HepG2 (cell line): Measurements from ENCODE around the gene AAMP. TPM values are rescaled to one million over a fixed set of nuclear protein-coding genes. Genes with fewer than 3 reads are reported as not detected.
A peak's percentile ranks its signal among the peaks of the same experiment; 100 is the strongest.

Source experiments
- CCAR2 ChIP-seq: fragments of 200-400 bp; formaldehyde crosslinking; optimal IDR thresholded peaks from 2 replicates; pipeline ENCODE3; 2018; ENCODE audit warnings: low read depth, mild to moderate bottlenecking, low read length, moderate library complexity
- CSRNP2 ChIP-seq: sonication (generic); formaldehyde crosslinking; conservative IDR thresholded peaks from 2 replicates; pipeline ENCODE4 v1.8.0; 2022; ENCODE audit warnings: low read depth, missing genetic modification reagents
- ESRRA ChIP-seq: sonication (generic); formaldehyde crosslinking; IDR thresholded peaks from 2 replicates; pipeline ENCODE4 v1.5.1; 2020; ENCODE audit warnings: mild to moderate bottlenecking, low read depth, missing genetic modification reagents
- JDP2 ChIP-seq: sonication (generic); formaldehyde crosslinking; IDR thresholded peaks from 2 replicates; pipeline ENCODE4 v1.8.1; 2022; ENCODE audit warnings: missing genetic modification reagents, borderline replicate concordance
- KMT2B ChIP-seq: IDR thresholded peaks from 2 replicates; pipeline ENCODE4 v1.6.1; 2016; ENCODE audit warnings: missing genetic modification reagents, missing compliant biosample characterization
- SIN3B ChIP-seq: fragments of 150-350 bp; IDR thresholded peaks from 2 replicates; pipeline ENCODE4 v1.6.1; 2014; ENCODE audit warnings: low read length
- SRSF9 ChIP-seq: fragments of 200-400 bp; formaldehyde crosslinking; IDR thresholded peaks from 2 replicates; pipeline ENCODE4 v1.6.1; 2018; ENCODE audit warnings: borderline replicate concordance, mild to moderate bottlenecking, low read depth, low read length; ENCODE audit not compliant: insufficient read depth, poor library complexity, severe bottlenecking
- TBL1XR1 ChIP-seq: fragments of 150-350 bp; IDR thresholded peaks from 2 replicates; pipeline ENCODE4 v1.6.1; 2014; ENCODE audit warnings: borderline replicate concordance, low read length; ENCODE audit not compliant: partially characterized antibody
- ZNF354B ChIP-seq: sonication (generic); formaldehyde crosslinking; IDR thresholded peaks from 2 replicates; pipeline ENCODE4 v1.8.0; 2022; ENCODE audit warnings: mild to moderate bottlenecking, missing genetic modification reagents
- ZNF780A ChIP-seq: sonication (generic); formaldehyde crosslinking; IDR thresholded peaks from 2 replicates; pipeline ENCODE4 v1.8.0; 2022; ENCODE audit warnings: mild to moderate bottlenecking, missing genetic modification reagents, moderate library complexity
- ZNF850 ChIP-seq: sonication (generic); formaldehyde crosslinking; conservative IDR thresholded peaks from 2 replicates; pipeline ENCODE4 v1.9.0; 2021; ENCODE audit warnings: mild to moderate bottlenecking, missing genetic modification reagents
- ZNF883 ChIP-seq: sonication (generic); formaldehyde crosslinking; IDR thresholded peaks from 2 replicates; pipeline ENCODE4 v1.5.1; 2020; ENCODE audit warnings: mild to moderate bottlenecking, missing genetic modification reagents; ENCODE audit errors: not compliant biosample characterization
- polyA plus RNA-seq, 8 experiments: library from polyadenylated mRNA; depleted of rRNA in 3 of 8; stranded (reverse) in 7 of 8; unstranded in 1 of 8; fragments of >200 nt; fragmentation: Illumina TruSeq in 4 of 8; extraction: Trizol in 4 of 8; gene quantifications; 2 replicates each; pipeline versions ENCODE4 v1.2.1 to v1.2.3, GENCODE V29; 2011 to 2016; ENCODE audit warnings: low read depth in 4 of 8, missing spikeins in 1 of 8, mixed read lengths in 1 of 8; ENCODE audit not compliant: insufficient read depth in 1 of 8
- total RNA-seq, 5 experiments: library from RNA; depleted of rRNA; stranded (reverse); fragments of >200 nt; fragmentation: Illumina TruSeq; extraction: Trizol; gene quantifications; 2 replicates each; pipeline ENCODE4 v1.2.3, GENCODE V29; 2016; ENCODE audit warnings: low read depth in 1 of 5
- TF ChIP-seq, protein P1 (sequence below): sonication (generic); formaldehyde crosslinking; IDR thresholded peaks from 2 replicates; pipeline ENCODE4 v1.5.1; 2020; ENCODE audit warnings: missing genetic modification reagents, mild to moderate bottlenecking, borderline replicate concordance
- TF ChIP-seq, protein P2 (sequence below): sonication (generic); formaldehyde crosslinking; IDR thresholded peaks from 2 replicates; pipeline ENCODE4 v1.5.1; 2020; ENCODE audit warnings: missing genetic modification reagents, mild to moderate bottlenecking, borderline replicate concordance
- TF ChIP-seq, protein P3 (sequence below), 2 experiments: sonication (generic) in 1 of 2; formaldehyde crosslinking in 1 of 2; IDR thresholded peaks; 2 replicates each; pipeline versions ENCODE4 v1.5.1 to v1.6.1; 2011 to 2020; ENCODE audit warnings: borderline replicate concordance in 1 of 2, low read depth in 1 of 2, low read length in 1 of 2, mild to moderate bottlenecking in 1 of 2, missing genetic modification reagents in 1 of 2, moderate library complexity in 1 of 2
- TF ChIP-seq, protein P4 (sequence below): fragments of 450-650 bp; IDR thresholded peaks from 2 replicates; pipeline ENCODE4 v1.6.1; 2016

The AAMP gene
- total and polyA plus RNA-seq, 2 of the 13 experiments (the other 11 are each of a cell fraction or from before 2014, with no cell fraction given): 110 to 186 TPM

DNA sequence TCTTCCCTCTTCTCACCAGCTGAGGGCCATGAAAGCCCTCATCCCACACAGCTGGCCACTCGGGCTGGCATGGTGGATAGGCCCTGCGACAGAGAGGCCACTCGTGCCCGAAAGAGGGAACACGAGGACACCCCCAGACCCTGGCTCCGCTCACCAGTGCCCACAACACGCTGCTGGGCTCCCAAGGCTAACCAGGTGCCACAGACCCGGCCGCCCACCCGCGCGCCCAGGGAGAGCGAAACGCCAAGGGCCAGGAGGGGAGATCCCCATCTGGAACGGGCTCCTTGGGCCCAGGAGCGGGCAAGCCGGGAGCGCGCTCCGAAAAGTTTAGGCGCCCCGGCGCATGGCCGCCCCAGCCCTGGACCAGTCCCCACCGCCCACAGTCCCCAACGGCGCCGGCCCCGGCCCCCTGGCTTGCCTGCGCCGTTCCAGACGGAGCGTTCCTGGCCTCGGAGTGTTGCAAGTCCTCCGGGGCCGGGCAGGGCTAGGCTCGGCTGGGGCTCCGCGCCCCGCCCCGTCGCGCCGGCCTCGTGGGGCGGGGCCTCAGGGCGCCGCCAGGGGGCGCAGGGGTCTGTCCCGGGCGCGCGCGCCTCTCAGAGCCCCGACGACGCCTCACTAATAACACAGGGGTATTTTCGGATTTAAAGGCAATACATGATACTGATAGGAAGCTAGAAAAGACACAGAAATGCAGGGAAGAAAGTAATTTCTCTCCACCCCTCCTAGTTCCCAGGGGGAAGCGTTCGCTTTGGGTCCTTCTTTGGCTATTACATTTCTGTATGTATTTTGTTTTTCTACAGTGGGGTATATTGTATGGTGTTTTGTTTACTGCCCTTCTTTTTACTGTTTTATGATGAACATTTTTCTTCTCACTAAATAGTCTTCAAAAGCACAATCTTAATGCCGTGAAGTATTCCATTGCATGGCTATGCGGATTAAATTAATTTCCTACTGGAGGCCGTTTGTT lies 22.4 kb upstream of the AAMP start, which contains the start of gene TMBIM1 (continued):
- TF ChIP-seq, protein P1, sequence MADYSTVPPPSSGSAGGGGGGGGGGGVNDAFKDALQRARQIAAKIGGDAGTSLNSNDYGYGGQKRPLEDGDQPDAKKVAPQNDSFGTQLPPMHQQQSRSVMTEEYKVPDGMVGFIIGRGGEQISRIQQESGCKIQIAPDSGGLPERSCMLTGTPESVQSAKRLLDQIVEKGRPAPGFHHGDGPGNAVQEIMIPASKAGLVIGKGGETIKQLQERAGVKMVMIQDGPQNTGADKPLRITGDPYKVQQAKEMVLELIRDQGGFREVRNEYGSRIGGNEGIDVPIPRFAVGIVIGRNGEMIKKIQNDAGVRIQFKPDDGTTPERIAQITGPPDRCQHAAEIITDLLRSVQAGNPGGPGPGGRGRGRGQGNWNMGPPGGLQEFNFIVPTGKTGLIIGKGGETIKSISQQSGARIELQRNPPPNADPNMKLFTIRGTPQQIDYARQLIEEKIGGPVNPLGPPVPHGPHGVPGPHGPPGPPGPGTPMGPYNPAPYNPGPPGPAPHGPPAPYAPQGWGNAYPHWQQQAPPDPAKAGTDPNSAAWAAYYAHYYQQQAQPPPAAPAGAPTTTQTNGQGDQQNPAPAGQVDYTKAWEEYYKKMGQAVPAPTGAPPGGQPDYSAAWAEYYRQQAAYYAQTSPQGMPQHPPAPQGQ (CRISPR knock-in tag): no peak
- TF ChIP-seq TBL1XR1 (no peak), JDP2 (CRISPR knock-in tag) (no peak), SIN3B (0 out of 2 replicates have a peak, but pooled peaks have one; percentile 29), KMT2B (CRISPR knock-in tag) (peak; percentile 35), ESRRA (CRISPR knock-in tag) (no peak), CCAR2 (no peak), CSRNP2 (CRISPR knock-in tag) (no peak), ZNF780A (CRISPR knock-in tag) (no peak), ZNF850 (CRISPR knock-in tag) (no peak), ZNF354B (CRISPR knock-in tag) (no peak), SRSF9 (no peak), ZNF883 (CRISPR knock-in tag) (peak; percentile 72)
- TF ChIP-seq, protein P2, sequence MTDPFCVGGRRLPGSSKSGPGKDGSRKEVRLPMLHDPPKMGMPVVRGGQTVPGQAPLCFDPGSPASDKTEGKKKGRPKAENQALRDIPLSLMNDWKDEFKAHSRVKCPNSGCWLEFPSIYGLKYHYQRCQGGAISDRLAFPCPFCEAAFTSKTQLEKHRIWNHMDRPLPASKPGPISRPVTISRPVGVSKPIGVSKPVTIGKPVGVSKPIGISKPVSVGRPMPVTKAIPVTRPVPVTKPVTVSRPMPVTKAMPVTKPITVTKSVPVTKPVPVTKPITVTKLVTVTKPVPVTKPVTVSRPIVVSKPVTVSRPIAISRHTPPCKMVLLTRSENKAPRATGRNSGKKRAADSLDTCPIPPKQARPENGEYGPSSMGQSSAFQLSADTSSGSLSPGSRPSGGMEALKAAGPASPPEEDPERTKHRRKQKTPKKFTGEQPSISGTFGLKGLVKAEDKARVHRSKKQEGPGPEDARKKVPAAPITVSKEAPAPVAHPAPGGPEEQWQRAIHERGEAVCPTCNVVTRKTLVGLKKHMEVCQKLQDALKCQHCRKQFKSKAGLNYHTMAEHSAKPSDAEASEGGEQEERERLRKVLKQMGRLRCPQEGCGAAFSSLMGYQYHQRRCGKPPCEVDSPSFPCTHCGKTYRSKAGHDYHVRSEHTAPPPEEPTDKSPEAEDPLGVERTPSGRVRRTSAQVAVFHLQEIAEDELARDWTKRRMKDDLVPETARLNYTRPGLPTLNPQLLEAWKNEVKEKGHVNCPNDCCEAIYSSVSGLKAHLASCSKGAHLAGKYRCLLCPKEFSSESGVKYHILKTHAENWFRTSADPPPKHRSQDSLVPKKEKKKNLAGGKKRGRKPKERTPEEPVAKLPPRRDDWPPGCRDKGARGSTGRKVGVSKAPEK (CRISPR knock-in tag): no peak
- TF ChIP-seq, protein P3, sequence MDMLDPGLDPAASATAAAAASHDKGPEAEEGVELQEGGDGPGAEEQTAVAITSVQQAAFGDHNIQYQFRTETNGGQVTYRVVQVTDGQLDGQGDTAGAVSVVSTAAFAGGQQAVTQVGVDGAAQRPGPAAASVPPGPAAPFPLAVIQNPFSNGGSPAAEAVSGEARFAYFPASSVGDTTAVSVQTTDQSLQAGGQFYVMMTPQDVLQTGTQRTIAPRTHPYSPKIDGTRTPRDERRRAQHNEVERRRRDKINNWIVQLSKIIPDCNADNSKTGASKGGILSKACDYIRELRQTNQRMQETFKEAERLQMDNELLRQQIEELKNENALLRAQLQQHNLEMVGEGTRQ (IDR thresholded peaks at IDR 0.05; ENCODE audit: low read depth, low read length): no peak
- TF ChIP-seq, protein P3 (CRISPR knock-in tag; IDR thresholded peaks at IDR 0.05; ENCODE audit: borderline replicate concordance): 0 out of 2 replicates have a peak, but pooled peaks have one; percentile 14
- TF ChIP-seq, protein P4, sequence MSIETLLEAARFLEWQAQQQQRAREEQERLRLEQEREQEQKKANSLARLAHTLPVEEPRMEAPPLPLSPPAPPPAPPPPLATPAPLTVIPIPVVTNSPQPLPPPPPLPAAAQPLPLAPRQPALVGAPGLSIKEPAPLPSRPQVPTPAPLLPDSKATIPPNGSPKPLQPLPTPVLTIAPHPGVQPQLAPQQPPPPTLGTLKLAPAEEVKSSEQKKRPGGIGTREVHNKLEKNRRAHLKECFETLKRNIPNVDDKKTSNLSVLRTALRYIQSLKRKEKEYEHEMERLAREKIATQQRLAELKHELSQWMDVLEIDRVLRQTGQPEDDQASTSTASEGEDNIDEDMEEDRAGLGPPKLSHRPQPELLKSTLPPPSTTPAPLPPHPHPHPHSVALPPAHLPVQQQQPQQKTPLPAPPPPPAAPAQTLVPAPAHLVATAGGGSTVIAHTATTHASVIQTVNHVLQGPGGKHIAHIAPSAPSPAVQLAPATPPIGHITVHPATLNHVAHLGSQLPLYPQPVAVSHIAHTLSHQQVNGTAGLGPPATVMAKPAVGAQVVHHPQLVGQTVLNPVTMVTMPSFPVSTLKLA: no peak
